ENCODE measurements around the gene IGDCC3.

Gene IGDCC3

DNA sequence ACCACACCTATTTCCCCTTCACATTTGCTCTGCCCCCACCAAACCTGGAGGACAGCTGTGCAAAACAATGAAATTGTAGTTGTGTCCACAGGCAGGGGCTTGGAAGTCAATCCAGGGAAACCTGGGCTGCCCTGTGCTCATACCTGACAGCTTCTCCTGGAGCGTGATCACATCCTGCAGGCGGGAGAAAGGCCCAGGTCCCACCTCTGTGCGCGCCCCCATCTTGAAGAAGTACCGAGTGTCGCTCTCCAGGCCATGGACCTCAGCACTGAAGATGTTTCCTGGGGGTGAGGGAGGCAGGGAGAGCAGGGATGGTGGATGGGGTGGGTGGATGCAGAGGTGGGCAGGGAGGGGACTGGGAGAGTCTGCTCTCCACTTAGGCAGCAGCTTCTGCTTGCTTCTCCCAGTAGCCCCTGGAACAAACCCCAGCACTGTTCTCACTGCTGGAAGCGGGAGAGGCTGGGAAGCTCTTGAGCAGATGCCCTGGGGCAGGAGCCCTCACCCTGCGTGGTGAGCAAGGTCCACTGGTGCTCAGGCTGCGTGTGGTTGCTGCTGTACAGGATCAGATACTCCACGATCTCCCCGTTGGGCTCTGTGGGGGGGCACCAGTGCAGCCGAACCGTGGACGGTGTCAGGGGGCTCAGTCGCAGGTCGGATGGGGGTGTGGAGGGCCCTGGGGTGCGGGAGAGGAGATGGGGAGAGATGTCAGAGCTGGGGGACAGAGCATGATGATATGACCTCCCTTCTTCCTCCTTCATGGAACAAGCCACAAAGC lies 10.7 kb upstream of the IGDCC3 start:
- DNase-seq (ENCODE audit: low read depth): no peak

DNA sequence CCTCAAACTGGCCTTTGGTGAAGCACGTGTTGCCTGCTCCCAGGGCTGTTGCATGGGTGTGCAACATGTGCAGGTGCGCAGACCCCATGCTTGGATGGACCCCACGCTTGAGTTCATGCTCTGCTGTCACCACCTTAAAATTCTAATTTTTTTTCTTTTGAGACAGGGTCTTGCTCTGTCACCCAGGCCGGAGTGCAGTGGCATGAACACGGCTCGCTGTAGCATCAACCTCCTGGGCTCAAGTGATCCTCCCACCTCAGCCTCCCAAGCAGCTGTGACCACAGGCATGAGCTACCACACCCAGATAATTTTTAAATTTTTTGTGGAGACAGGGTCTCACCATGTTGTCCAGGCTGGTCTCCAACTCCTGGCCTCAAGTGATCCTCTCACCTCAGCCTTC lies 9.1 kb upstream of the IGDCC3 start:
- DNase-seq (ENCODE audit: low read depth): no peak

DNA sequence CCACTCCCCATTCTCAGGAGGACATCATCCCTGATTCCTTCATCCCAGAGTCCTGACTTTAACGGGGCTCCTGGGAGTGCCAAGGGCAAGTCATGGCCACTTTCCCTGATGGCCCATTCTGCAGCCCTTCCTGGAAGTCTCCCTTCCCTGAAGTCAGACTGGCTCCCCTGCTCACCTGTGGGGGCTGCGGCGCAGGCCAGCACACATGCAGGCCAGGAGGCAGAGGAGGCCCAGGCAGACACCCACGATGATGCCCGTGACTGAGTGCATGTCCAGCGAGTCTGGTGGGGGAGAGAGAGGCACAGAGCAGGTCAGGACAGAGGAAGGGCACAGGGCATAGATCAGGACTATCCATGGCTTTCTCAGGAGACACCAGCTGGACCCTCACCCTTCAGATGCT lies 8.6 kb upstream of the IGDCC3 start:
- no peak for DNase-seq (ENCODE audit: low read depth)

GRCh38 chr15:65385870-65386258 lies 8.1 kb upstream of the IGDCC3 start:
- no peak for DNase-seq (ENCODE audit: low read depth)

DNA sequence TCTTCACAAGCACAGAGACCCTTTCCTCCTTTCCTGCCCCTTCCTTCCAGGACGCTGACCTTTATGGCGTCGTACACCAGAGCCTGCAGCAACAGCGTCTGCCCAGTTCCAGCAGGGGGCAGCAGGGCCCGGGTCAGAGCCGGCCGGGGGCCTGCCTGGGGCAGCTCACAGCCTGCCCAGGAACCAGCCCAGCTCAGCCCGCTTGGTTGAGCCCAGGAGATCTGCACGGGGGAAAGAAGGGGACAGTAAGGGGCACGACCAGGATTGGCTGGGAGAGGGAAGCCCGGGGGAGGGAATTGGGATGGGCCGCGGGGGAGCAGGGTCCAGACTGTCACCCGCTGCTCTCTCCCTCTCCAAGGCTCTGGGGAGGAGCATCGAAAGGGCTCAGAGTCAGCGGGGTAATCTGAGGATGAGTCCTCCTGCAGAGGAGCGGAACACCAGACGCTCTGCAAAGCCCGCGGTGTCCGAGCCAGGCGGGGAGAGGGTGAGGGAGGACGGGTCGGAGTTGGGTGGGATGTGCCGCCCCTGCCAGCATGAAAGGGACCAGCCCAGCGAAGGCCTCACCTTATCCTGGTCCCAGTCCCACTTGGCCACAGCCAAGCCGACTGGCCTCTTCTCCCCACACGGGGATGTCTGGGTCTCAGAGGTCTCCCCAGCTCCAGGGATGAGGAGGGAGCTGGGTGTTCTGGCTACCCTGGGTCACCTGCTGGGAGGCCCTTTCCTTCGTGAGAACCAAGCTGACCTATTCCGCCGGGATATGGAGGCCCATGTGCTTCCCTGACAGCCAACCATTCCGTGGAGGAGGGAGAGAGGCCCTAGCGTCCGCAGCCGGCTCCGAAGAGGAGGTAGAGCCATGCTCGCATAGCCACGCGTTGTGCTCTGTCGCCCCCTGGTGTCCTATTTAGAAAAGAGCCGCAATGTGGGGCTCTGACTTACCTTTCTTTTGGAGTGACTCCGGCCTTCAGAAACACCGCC lies 7.4 kb upstream of the IGDCC3 start:
- no peak for DNase-seq (ENCODE audit: low read depth)

DNA sequence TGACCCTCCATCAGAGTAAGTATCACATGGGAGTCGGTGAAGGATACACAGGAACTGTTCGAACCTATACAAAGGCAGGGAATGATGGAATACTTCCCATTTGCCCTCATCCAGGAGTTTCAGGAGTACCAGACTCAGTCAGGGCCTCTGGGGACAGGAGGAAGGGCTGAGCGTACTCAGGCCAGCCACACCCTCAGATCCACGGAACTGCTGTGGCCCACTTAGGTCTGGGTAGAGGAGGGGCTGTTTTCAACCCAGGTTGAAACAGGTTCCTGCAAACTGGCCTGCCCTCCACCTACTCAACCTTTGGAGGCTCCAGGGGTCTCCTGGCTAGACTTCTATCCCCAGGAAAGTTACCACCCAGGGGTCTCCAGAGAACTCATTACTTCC lies 6.7 kb upstream of the IGDCC3 start:
- no peak for DNase-seq (ENCODE audit: low read depth)

- no peak for DNase-seq (ENCODE audit: low read depth)
Measured at GRCh38 chr15:65383991-65384390, 6.2 kb upstream of the IGDCC3 start.

GRCh38 chr15:65383456-65383855 lies 5.7 kb upstream of the IGDCC3 start:
- DNase-seq (ENCODE audit: low read depth): no peak

- DNase-seq (ENCODE audit: low read depth): no peak
Measured at GRCh38 chr15:65382921-65383320, 5.1 kb upstream of the IGDCC3 start.

- DNase-seq (ENCODE audit: low read depth): no peak
Measured at GRCh38 chr15:65382146-65382491, 4.3 kb upstream of the IGDCC3 start.

DNA sequence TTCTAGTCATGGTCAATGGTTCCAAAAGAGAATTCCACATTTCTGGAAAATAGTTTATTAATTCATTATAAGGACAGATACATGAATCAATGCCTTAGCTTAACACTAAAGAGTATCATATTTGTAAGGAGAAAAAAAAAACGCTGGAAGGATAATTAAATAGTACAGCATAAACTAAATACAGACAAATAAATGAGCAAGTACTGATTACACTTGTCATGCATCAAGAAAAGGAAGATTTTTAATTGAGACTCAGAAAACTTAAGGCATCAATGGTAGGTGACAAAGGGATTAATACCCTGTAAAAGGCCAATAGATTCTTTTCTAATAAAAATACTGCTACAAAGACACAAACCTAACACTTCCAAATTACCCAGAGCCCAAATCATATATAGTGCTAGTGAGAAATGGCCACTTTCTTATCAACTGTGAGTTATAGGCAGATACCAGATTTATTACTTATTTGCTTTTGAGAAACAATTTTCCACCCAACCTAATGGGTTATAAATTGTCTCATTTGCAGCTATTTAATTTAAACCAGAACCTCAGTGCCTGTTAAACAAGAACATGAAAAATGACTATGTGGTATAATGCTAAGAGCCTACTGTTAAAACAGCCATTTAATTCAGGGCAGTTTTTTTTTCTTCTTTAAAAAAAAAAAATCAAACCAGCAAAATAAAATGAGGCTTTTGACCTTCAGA lies 3.8 kb upstream of the IGDCC3 start:
- no peak for DNase-seq (ENCODE audit: low read depth)

DNA sequence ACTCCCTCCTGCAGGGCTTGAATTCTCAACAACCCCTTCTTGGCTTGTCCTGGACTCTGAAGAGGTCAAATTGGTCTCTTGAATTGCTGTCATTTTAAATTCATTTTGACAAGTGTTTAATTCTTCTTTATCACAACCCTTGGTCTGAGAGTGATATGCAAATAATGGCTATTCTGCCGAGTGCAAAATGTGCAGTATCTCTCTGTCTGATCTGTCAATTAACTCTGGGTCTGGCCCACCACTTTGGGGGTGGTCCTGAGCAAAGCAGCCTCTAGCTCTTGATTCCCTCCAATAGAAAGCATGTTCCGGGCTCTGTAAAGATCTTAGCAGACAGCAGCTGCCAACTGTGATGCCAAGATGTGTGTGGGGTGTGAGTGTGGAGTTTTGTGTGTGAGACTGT lies 2.2 kb upstream of the IGDCC3 start:
- DNase-seq (ENCODE audit: low read depth): no peak

- no peak for DNase-seq (ENCODE audit: low read depth)
Measured at GRCh38 chr15:65377105-65377975, 462 bp downstream of the IGDCC3 start.

GRCh38 chr15:65376767-65377104 lies 1.1 kb downstream of the IGDCC3 start:
- no peak for DNase-seq (ENCODE audit: low read depth)

GRCh38 chr15:65375871-65376607 lies 1.8 kb downstream of the IGDCC3 start:
- DNase-seq (ENCODE audit: low read depth): no peak

DNA sequence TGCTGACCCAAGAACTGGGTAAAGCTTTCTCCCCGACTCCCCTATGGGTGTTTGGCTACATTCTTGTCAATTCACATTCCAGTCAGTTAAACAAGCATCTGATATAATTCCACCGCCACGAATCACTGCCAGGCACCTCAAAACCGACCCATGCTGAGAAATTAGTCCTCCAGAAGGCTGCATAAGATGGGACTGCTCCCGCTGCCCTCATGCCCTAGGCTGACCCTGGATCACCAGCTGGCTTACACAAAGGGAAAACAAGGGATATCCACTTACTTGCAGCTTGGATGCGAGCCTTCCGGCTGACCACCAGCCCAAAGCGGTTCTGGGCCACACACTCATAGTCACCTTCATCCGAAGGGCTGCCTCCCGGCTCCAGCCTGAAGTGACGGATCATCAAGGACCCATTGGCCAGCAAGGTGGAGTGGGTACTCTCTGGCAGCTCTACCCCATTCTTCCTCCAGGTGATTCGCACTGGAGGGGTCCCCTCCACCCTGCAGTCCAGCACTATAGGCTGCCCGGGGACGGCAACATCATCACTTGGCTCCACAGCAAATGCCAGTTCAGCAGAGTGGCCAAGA lies 2.9 kb downstream of the IGDCC3 start:
- DNase-seq (ENCODE audit: low read depth): no peak

DNA sequence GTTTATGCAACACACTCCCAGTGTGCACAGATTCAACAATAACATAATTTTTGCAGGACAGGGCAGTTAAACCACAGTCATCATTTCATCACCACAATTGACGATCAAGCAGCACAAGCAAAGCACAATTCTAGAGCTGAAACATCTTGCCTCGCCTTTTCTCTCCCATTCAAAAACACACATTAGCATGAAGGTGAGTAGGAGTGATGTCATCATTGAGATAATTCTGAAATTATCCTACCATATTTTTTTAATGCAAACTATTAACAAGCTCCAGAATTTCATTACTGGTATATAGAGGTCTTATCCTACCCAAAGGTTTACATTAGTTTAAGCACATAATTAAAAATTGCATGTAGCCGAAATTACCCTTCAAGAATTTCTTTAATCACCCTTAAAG lies 3.5 kb downstream of the IGDCC3 start:
- no peak for DNase-seq (ENCODE audit: low read depth)

DNA sequence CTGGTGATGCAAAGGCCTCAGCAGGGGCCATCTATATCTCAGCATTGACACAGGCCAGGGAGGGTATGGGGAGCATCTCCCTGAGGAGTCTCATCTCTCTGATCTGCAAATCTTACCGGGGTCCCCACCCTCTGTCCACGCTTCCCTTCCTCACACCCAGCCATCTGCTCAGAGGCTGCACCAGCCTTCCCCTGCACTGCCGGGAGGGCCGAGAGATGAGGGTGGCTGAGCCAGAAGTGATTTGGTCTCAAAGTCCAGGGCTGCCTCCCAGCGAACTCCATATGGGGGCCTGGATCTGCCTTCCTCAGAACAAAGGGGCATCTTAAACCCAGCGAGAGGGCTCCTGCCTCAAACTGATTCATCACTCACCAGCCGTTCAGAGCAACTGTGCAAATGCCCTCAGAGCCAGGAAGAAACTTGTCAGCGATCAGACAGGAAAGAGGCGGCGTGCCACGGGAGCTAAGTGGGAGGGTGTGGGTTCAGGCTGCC lies 4.6 kb downstream of the IGDCC3 start:
- no peak for DNase-seq (ENCODE audit: low read depth)

GRCh38 chr15:65372787-65373067 lies 5.1 kb downstream of the IGDCC3 start:
- DNase-seq (ENCODE audit: low read depth): no peak

DNA sequence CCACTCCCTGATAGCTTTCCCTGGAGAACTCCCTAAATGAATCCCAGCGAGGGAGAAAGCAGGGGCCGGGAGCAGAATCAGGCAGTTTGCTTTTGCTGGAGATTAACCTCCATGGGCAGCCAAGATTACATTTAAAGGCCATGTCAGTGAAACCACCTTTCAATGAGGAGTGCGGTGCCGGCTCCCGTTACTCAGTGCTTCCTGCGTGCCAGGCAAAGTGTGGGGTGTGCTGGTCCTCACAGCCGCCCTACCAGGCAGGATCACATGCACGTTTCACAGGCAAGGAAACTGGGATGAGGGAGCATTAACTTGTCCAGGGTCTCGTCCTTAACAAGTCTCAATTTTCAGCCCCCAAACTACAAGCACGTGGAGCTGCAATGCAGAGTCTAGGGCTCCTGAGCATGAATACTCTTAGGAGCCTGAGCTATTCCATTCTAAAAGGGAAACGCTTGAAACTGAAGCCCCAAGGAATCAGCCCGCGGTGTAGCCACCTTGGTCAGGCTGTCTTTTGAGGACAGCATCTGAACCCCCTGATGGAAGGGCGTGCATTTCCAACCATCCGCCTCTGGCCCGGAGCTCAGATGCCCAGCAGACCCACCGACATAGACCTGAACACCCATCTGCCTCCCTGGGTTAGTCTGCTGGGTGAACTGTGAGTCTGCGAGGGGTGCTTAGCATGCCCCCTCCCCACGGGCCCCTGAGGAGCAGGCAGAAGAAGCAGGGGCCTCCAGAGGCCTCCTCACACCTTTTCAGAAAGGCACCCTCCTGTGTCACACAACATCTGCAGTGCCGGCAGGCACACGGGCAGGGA lies 5.6 kb downstream of the IGDCC3 start:
- DNase-seq (ENCODE audit: low read depth): no peak
